ENCODE results near the gene SGTB. TPM values are rescaled to one million over a fixed set of nuclear protein-coding genes. Genes with fewer than 3 reads are reported as not detected.
"Not testable (repeated sequence)": the region's sequence is repeated elsewhere in the genome, so short reads cannot be mapped to it uniquely, and the experiment has no call there.

Gene SGTB
- total RNA-seq, 4 donors from 2014 or later, result 3.6 to 6.6 (median 4.3) TPM

- Histone ChIP-seq H3K4me1 (no peaks in the 10 kb centered on the region), H3K27me3 (no peaks in the 10 kb centered on the region), H3K27ac (no peak overlapping the region), H3K9me3 (no peaks in the 10 kb centered on the region), H3K36me3 (no peaks in the 10 kb centered on the region), H3K4me3 (no peak overlapping the region)
- DNase-seq, result no peak
- intact Hi-C loops (cut with DNase I; ENCODE audit: low total_unique reads) (no loop called here), in situ Hi-C loops (cut with MboI; ENCODE audit: low sequenced_read_pairs in 4 of 4) (loop anchor here in 1 of 4 donors (25.0 kb wide), 1 partner anchor 399 kb away; the partner anchor contains the start of gene SREK1)
- no peak for ATAC-seq
- TF ChIP-seq POLR2A (IDR thresholded peaks at IDR 0.05), result no peak
- TF ChIP-seq, protein P1, sequence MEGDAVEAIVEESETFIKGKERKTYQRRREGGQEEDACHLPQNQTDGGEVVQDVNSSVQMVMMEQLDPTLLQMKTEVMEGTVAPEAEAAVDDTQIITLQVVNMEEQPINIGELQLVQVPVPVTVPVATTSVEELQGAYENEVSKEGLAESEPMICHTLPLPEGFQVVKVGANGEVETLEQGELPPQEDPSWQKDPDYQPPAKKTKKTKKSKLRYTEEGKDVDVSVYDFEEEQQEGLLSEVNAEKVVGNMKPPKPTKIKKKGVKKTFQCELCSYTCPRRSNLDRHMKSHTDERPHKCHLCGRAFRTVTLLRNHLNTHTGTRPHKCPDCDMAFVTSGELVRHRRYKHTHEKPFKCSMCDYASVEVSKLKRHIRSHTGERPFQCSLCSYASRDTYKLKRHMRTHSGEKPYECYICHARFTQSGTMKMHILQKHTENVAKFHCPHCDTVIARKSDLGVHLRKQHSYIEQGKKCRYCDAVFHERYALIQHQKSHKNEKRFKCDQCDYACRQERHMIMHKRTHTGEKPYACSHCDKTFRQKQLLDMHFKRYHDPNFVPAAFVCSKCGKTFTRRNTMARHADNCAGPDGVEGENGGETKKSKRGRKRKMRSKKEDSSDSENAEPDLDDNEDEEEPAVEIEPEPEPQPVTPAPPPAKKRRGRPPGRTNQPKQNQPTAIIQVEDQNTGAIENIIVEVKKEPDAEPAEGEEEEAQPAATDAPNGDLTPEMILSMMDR (IDR thresholded peaks at IDR 0.05 in 4 of 5, conservative IDR thresholded peaks at IDR 0.05 in 1 of 5), result no peak
Measured at GRCh38 chr5:65738305-65738704, 16.4 kb upstream of the SGTB start.

DNA sequence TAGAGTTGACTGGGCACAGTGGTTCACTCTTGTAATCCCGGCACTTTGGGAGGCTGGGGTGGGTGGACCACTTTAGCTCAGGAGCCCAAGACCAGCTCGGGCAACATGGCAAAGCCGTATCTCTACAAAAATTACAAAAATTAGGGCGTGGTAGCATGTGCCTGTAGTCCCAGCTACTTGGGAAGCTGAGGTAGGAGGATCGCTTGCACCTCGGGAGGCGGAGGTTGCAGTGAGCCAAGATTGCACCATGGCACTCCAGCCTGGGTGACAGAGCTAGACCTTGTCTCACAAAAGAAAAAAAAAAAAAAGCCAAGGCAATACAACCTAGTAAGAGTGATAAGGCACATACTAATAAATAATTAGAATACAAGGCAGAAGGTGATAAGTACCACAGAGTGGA lies 15.9 kb upstream of the SGTB start:
- Histone ChIP-seq H3K4me1 (no peaks in the 10 kb centered on the region), H3K9me3 (no peaks in the 10 kb centered on the region), H3K27me3 (no peaks in the 10 kb centered on the region), H3K36me3 (no peaks in the 10 kb centered on the region), H3K4me3 (no peak overlapping the region), H3K27ac (no peak overlapping the region)
- no peak for ATAC-seq
- no peak for DNase-seq
- in situ Hi-C loops (cut with MboI; ENCODE audit: low sequenced_read_pairs in 4 of 4), result loop anchor here in 1 of 4 donors (25.0 kb wide), 1 partner anchor 399 kb away; the partner anchor contains the start of gene SREK1
- intact Hi-C loops (cut with DNase I; ENCODE audit: low total_unique reads), result no loop called here
- TF ChIP-seq, protein P1 (IDR thresholded peaks at IDR 0.05 in 4 of 5, conservative IDR thresholded peaks at IDR 0.05 in 1 of 5), result no peak
- no peak for TF ChIP-seq POLR2A (IDR thresholded peaks at IDR 0.05)

GRCh38 chr5:65736011-65736410 lies 14.1 kb upstream of the SGTB start:
- in situ Hi-C loops (cut with MboI; ENCODE audit: low sequenced_read_pairs in 4 of 4), result loop anchor here in 1 of 4 donors (25.0 kb wide), 1 partner anchor 401 kb away; the partner anchor contains the start of gene SREK1

DNA sequence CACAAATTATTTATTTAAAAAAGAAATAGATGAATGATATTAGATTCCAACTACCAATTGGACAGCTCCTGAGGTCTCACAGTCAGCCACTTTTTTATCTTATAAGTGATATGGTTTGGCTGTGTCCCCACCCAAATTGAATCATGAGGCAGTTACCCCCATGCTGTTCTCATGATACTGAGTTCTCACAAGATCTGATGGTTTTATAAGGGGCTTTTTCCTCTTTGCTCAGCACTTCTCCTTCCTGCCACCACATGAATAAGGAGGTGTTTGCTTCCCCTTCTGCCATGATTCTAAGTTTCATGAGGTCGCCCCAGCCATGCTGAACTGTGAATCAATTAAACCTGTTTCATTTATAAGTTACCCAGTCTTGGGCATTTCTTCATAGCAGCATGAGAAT lies 13.0 kb upstream of the SGTB start:
- Histone ChIP-seq H3K27me3 (no peaks in the 10 kb centered on the region), H3K27ac (no peak overlapping the region), H3K9me3 (no peaks in the 10 kb centered on the region), H3K36me3 (no peaks in the 10 kb centered on the region), H3K4me1 (peaks cover 0 to 4% of the 10 kb centered on the region in 2 donors), H3K4me3 (no peak overlapping the region)
- DNase-seq, result no peak
- intact Hi-C loops (cut with DNase I; ENCODE audit: low total_unique reads) (no loop called here), in situ Hi-C loops (cut with MboI; ENCODE audit: low sequenced_read_pairs in 4 of 4) (loop anchor here in 1 of 4 donors (25.0 kb wide), 1 partner anchor 402 kb away; the partner anchor contains the start of gene SREK1)
- ATAC-seq, result no peak
- TF ChIP-seq, protein P1 (IDR thresholded peaks at IDR 0.05 in 4 of 5, conservative IDR thresholded peaks at IDR 0.05 in 1 of 5), result no peak
- TF ChIP-seq POLR2A (IDR thresholded peaks at IDR 0.05), result no peak

More at GRCh38 chr5:65736011-65736410, 14.1 kb upstream of the SGTB start:
- no peak overlapping the region for H3K27ac ChIP-seq
- peaks cover 0 to 3% of the 10 kb centered on the region in 2 donors for H3K4me1 ChIP-seq
- no peak for TF ChIP-seq POLR2A (IDR thresholded peaks at IDR 0.05)
- TF ChIP-seq, protein P1 (IDR thresholded peaks at IDR 0.05 in 4 of 5, conservative IDR thresholded peaks at IDR 0.05 in 1 of 5), result no peak
- intact Hi-C loops (cut with DNase I; ENCODE audit: low total_unique reads), result no loop called here
- H3K36me3 ChIP-seq, result no peaks in the 10 kb centered on the region
- H3K9me3 ChIP-seq, result no peaks in the 10 kb centered on the region
- DNase-seq (no peak), ATAC-seq (no peak)
- H3K27me3 ChIP-seq, result no peaks in the 10 kb centered on the region
- no peak overlapping the region for H3K4me3 ChIP-seq

DNA sequence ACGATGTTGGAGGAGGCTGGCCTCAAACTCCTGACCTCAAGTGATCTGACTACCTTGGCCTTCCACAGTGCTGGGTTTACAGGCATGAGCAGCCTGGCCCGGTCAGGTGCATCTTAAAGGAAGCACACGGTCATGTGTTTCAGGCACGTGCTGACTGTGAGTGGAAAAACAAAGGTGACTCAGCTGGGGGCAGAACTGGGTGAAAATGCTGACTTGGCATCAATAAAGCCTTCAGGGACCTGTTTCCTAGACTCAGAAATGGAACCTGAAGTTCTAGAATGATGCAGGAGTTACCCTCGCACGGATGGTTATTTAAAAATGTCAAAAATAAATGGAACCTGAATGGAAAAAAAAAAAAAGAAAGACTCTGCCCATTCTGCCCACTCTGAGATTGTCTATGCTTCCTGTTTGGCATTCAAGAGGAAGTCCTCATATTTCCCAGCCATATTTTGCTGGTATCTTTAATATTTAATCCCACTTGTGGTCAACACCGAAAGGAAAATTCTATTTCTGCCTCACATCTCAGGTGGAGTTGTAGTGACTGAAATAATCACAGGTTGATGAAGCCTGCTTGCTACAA lies 12.4 kb upstream of the SGTB start:
- H3K9me3 ChIP-seq; H3K4me1 ChIP-seq; intact Hi-C loops (cut with DNase I; ENCODE audit: low total_unique reads); H3K27ac ChIP-seq; H3K36me3 ChIP-seq; DNase-seq; H3K4me3 ChIP-seq; H3K27me3 ChIP-seq; ATAC-seq: not testable (repeated sequence)
- in situ Hi-C loops (cut with MboI; ENCODE audit: low sequenced_read_pairs in 4 of 4), result loop anchor here in 1 of 4 donors (25.0 kb wide), 1 partner anchor 403 kb away; the partner anchor contains the start of gene SREK1

DNA sequence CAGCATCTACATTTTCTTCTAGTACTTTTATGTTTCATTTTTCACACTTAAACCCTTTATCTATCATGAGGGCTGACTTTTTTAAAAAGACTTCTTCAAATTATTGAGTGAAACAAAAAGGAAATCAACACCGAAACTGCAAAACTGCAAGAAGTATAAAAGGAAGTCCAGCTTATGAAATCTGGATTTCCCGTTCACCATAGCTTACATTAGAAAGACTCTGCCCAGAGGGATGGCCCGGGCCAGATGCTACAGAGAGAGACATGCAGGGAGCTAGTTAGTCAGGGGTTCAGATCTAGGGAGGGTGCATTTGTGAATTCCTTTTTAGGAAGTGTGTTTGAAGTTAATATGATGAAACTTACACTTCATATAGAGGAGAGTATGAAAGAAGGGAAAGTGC lies 10.1 kb upstream of the SGTB start:
- DNase-seq; H3K36me3 ChIP-seq; H3K9me3 ChIP-seq; H3K4me3 ChIP-seq; H3K27ac ChIP-seq; H3K4me1 ChIP-seq; intact Hi-C loops (cut with DNase I; ENCODE audit: low total_unique reads); ATAC-seq; H3K27me3 ChIP-seq: not testable (repeated sequence)
- in situ Hi-C loops (cut with MboI; ENCODE audit: low sequenced_read_pairs in 4 of 4), result loop anchor here in 1 of 4 donors (25.0 kb wide), 1 partner anchor 405 kb away; the partner anchor contains the start of gene SREK1
